GM23338 (cell line): ENCODE data around the gene GRIA1. TPM values are rescaled to one million over a fixed set of nuclear protein-coding genes. Genes with fewer than 3 reads are reported as not detected.

Source experiments
- ATAC-seq: fragments of 200-7000 bp; cut with Tn5 transposase; 3 replicates; pipeline ENCODE4 v1.9.1; 2020
- DNase-seq: peaks from one replicate; pipeline ENCODE4 v3.0.0-alpha.2; 2015; ENCODE audit warnings: low spot score
- H2AFZ ChIP-seq: fragments of 200-600 bp; sonication (generic); 2 replicates; pipeline ENCODE4 v1.8.0; 2016; ENCODE audit warnings: antibody characterized with exemption, mild to moderate bottlenecking, moderate library complexity
- H3F3A ChIP-seq: fragments of 200-600 bp; sonication (generic); replicated peaks from 2 replicates; pipeline ENCODE4 v1.8.0; 2017; ENCODE audit warnings: antibody characterized with exemption, mixed run types, low read depth
- H3K27ac ChIP-seq: fragments of 200-600 bp; sonication (generic); 2 replicates; pipeline ENCODE4 v1.6.1; 2016; ENCODE audit warnings: low read depth
- H3K27me3 ChIP-seq: fragments of 200-600 bp; sonication (generic); 2 replicates; pipeline ENCODE4 v1.8.0; 2016; ENCODE audit warnings: mild to moderate bottlenecking, mixed run types, moderate library complexity; ENCODE audit not compliant: insufficient read depth
- H3K36me3 ChIP-seq: fragments of 200-600 bp; sonication (generic); 2 replicates; pipeline ENCODE4 v1.8.0; 2016; ENCODE audit warnings: mild to moderate bottlenecking; ENCODE audit not compliant: insufficient read depth
- H3K4me1 ChIP-seq: fragments of 200-600 bp; sonication (generic); 2 replicates; pipeline ENCODE4 v1.8.0; 2016; ENCODE audit warnings: mild to moderate bottlenecking, moderate library complexity; ENCODE audit not compliant: insufficient read depth
- H3K4me2 ChIP-seq: fragments of 200-600 bp; sonication (generic); 2 replicates; pipeline ENCODE4 v1.7.1; 2017; ENCODE audit warnings: mixed run types
- H3K4me3 ChIP-seq: fragments of 200-600 bp; sonication (generic); 2 replicates; pipeline ENCODE4 v1.6.1; 2016; ENCODE audit warnings: mixed run types
- H3K79me2 ChIP-seq: fragments of 200-600 bp; sonication (generic); replicated peaks from 2 replicates; pipeline ENCODE4 v1.8.0; 2017; ENCODE audit warnings: mild to moderate bottlenecking; ENCODE audit not compliant: insufficient read depth
- H3K9me2 ChIP-seq: fragments of 200-600 bp; sonication (generic); 2 replicates; pipeline ENCODE4 v1.8.0; 2017; ENCODE audit not compliant: insufficient read depth
- H4K20me1 ChIP-seq: fragments of 200-600 bp; sonication (generic); replicated peaks from 2 replicates; pipeline ENCODE4 v1.8.0; 2017; ENCODE audit warnings: mild to moderate bottlenecking; ENCODE audit not compliant: insufficient read depth
- H3K27ac Mint-ChIP-seq: 2 replicates; pipeline ENCODE4 v1.8.0; 2020; ENCODE audit warnings: inconsistent platforms, mild to moderate bottlenecking, moderate library complexity, mixed read lengths
- H3K27me3 Mint-ChIP-seq: 3 replicates; pipeline ENCODE4 v1.8.0; 2022; ENCODE audit warnings: low read depth, mild to moderate bottlenecking, moderate library complexity, mixed read lengths, inconsistent platforms; ENCODE audit not compliant: insufficient read depth, poor library complexity
- H3K36me3 Mint-ChIP-seq: 3 replicates; pipeline ENCODE4 v1.8.0; 2021; ENCODE audit warnings: low read depth, mild to moderate bottlenecking, inconsistent platforms, moderate library complexity, mixed read lengths
- H3K4me1 Mint-ChIP-seq: 3 replicates; pipeline ENCODE4 v1.8.0; 2020; ENCODE audit warnings: mild to moderate bottlenecking, inconsistent platforms, mixed read lengths
- H3K4me3 Mint-ChIP-seq: 3 replicates; pipeline ENCODE4 v1.8.0; 2021; ENCODE audit warnings: moderate library complexity, mild to moderate bottlenecking, inconsistent platforms, mixed read lengths
- H3K9me3 Mint-ChIP-seq: 3 replicates; pipeline ENCODE4 v1.8.0; 2020; ENCODE audit warnings: moderate library complexity, mild to moderate bottlenecking, inconsistent platforms, mixed read lengths
- CREB1 ChIP-seq: fragments of 250-450 bp; sonication (Bioruptor Pico); IDR thresholded peaks from 2 replicates; pipeline ENCODE4 v1.5.0; 2020; ENCODE audit warnings: low read depth, mild to moderate bottlenecking, moderate library complexity
- EZH2 ChIP-seq: fragments of 200-600 bp; sonication (generic); IDR thresholded peaks from one replicate; pipeline ENCODE4 v1.8.0; 2017; ENCODE audit warnings: antibody characterized with exemption, mild to moderate bottlenecking, low read depth; ENCODE audit not compliant: unreplicated experiment
- EZH2phosphoT487 ChIP-seq: fragments of 200-600 bp; sonication (generic); IDR thresholded peaks from one replicate; pipeline ENCODE4 v1.8.1; 2018; ENCODE audit warnings: antibody characterized with exemption; ENCODE audit not compliant: unreplicated experiment
- JUNB ChIP-seq: IDR thresholded peaks from one replicate; pipeline ENCODE4 v1.6.1; 2016; ENCODE audit warnings: antibody characterized with exemption; ENCODE audit not compliant: unreplicated experiment
- NANOG ChIP-seq: IDR thresholded peaks from 2 replicates; pipeline ENCODE4 v1.6.1; 2016; ENCODE audit warnings: antibody characterized with exemption, borderline replicate concordance
- POLR2AphosphoS5 ChIP-seq: IDR thresholded peaks from 2 replicates; pipeline ENCODE4 v1.6.1; 2016; ENCODE audit warnings: antibody characterized with exemption, low read depth
- REST ChIP-seq: IDR thresholded peaks from one replicate; pipeline ENCODE4 v1.6.1; 2018; ENCODE audit warnings: antibody characterized with exemption; ENCODE audit not compliant: unreplicated experiment
- STAT1 ChIP-seq: IDR thresholded peaks from one replicate; pipeline ENCODE4 v1.6.1; 2016; ENCODE audit warnings: antibody characterized with exemption; ENCODE audit not compliant: unreplicated experiment
- ZNF331 ChIP-seq: fragments of 250-450 bp; sonication (Bioruptor Pico); IDR thresholded peaks from 2 replicates; pipeline ENCODE4 v1.5.0; 2020; ENCODE audit warnings: low read depth, mild to moderate bottlenecking, moderate library complexity
- polyA plus RNA-seq: library from polyadenylated mRNA; unstranded; fragments of >200 nt; fragmentation: Nextera tagmentation; extraction: Ambion mirVana; gene quantifications from 2 replicates; pipeline ENCODE4 v1.2.1, GENCODE V29; 2016
- total RNA-seq: library from RNA; depleted of rRNA; stranded (reverse); fragments of >200 nt; shearing (Covaris generic); gene quantifications from 2 replicates; pipeline ENCODE4 v1.2.3, GENCODE V29; 2014
- TF ChIP-seq, protein P1 (sequence below), 2 experiments: fragments of 200-600 bp in 1 of 2; sonication (generic) in 1 of 2; conservative IDR thresholded peaks; 2 replicates each; pipeline versions ENCODE4 v1.5.1 to v1.6.1; 2016 to 2017; ENCODE audit warnings: antibody characterized with exemption in 2 of 2, low read depth in 2 of 2, mild to moderate bottlenecking in 2 of 2, moderate library complexity in 1 of 2
- TF ChIP-seq, protein P2 (sequence below): IDR thresholded peaks from 2 replicates; pipeline ENCODE4 v1.6.1; 2016; ENCODE audit warnings: antibody characterized with exemption

Gene GRIA1
- total and polyA plus RNA-seq, 2 experiments from 2014 or later = 1.0 to 1.7 TPM

DNA sequence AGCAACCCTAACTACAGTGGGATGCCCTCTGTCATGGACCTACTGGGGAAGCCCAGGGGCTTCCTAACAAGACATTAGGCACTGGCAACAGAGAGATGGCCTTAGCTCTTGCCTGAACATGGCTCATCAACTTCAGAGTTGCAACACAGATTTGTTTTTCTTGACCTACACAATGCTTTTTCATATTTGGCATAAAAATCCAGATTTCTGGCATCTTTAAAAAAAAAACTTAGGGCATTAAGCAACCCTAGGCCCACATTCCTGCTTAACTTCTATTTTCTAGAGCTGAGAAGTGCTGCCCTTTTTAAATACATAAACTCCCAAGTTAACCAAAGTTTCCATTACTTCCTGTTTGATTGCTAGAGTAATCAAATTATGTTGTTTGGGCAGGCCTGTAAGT is 8.0 kb downstream of the GRIA1 start:
- Mint-ChIP-seq H3K27ac (no peak overlapping the region), H3K9me3 (no peaks in the 10 kb centered on the region), H3K4me1 (peaks cover 3% of the 10 kb centered on the region; the same call in 1 of the 3 replicates), H3K36me3 (no peaks in the 10 kb centered on the region), H3K4me3 (no peak overlapping the region), H3K27me3 (no peaks in the 10 kb centered on the region)
- Histone ChIP-seq H3K36me3 (no peaks in the 10 kb centered on the region), H3K79me2 (no peaks in the 10 kb centered on the region; the same call in 1 of the 2 replicates), H3K9me2 (no peaks in the 10 kb centered on the region), H3F3A (no peaks in the 10 kb centered on the region), H2AFZ (no peak overlapping the region), H3K27ac (no peak overlapping the region), H3K4me3 (no peak overlapping the region), H3K4me1 (no peaks in the 10 kb centered on the region), H4K20me1 (no peaks in the 10 kb centered on the region), H3K4me2 (no peak overlapping the region), H3K27me3 (no peaks in the 10 kb centered on the region)
- no peak for ATAC-seq
- DNase-seq = no peak
- TF ChIP-seq JUNB = no peak

DNA sequence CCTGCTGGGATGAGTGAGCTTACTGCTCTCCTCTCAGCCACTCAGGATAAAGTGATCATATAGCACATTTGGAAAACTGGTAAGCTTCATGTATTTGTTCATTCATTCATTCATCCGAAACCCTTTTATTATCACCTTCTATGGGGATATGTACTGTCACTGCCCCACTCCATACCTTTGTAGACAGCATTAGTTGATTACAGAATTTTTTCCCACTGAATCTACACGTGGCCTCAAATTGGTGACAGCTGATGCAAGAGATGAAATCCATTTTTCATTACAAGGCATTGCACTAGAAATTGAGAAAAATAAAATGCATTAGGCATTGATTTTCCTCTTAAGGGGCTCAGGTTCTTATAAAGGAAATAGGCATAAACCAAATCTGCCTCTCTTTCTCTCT is 9.7 kb downstream of the GRIA1 start:
- Histone ChIP-seq H3K4me2 (no peak overlapping the region), H3K4me1 (no peaks in the 10 kb centered on the region), H3K27me3 (no peaks in the 10 kb centered on the region), H3K36me3 (no peaks in the 10 kb centered on the region), H3K9me2 (0 out of 2 replicates have a peak, but pooled peaks cover 6% of the 10 kb centered on the region), H3F3A (no peaks in the 10 kb centered on the region), H3K79me2 (no peaks in the 10 kb centered on the region; the same call in 1 of the 2 replicates), H3K27ac (no peak overlapping the region), H3K4me3 (no peak overlapping the region), H4K20me1 (no peaks in the 10 kb centered on the region), H2AFZ (no peak overlapping the region)
- H3K36me3 Mint-ChIP-seq = no peaks in the 10 kb centered on the region
- ATAC-seq (no peak), DNase-seq (no peak)
- peaks cover 3% of the 10 kb centered on the region; the same call in 1 of the 3 replicates for H3K4me1 Mint-ChIP-seq
- no peak overlapping the region for H3K4me3 Mint-ChIP-seq
- H3K9me3 Mint-ChIP-seq = no peaks in the 10 kb centered on the region
- no peaks in the 10 kb centered on the region for H3K27me3 Mint-ChIP-seq
- H3K27ac Mint-ChIP-seq = no peak overlapping the region
- TF ChIP-seq, protein P1, sequence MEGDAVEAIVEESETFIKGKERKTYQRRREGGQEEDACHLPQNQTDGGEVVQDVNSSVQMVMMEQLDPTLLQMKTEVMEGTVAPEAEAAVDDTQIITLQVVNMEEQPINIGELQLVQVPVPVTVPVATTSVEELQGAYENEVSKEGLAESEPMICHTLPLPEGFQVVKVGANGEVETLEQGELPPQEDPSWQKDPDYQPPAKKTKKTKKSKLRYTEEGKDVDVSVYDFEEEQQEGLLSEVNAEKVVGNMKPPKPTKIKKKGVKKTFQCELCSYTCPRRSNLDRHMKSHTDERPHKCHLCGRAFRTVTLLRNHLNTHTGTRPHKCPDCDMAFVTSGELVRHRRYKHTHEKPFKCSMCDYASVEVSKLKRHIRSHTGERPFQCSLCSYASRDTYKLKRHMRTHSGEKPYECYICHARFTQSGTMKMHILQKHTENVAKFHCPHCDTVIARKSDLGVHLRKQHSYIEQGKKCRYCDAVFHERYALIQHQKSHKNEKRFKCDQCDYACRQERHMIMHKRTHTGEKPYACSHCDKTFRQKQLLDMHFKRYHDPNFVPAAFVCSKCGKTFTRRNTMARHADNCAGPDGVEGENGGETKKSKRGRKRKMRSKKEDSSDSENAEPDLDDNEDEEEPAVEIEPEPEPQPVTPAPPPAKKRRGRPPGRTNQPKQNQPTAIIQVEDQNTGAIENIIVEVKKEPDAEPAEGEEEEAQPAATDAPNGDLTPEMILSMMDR (conservative IDR thresholded peaks at IDR 0.05; ENCODE audit: low read depth in 2 of 2) = no peak
- TF ChIP-seq STAT1 (no peak), NANOG (no peak), CREB1 (no peak), REST (no peak), JUNB (no peak), EZH2 (no peak), EZH2phosphoT487 (no peak), POLR2AphosphoS5 (no peak), ZNF331 (CRISPR knock-in tag) (no peak)
- TF ChIP-seq, protein P2, sequence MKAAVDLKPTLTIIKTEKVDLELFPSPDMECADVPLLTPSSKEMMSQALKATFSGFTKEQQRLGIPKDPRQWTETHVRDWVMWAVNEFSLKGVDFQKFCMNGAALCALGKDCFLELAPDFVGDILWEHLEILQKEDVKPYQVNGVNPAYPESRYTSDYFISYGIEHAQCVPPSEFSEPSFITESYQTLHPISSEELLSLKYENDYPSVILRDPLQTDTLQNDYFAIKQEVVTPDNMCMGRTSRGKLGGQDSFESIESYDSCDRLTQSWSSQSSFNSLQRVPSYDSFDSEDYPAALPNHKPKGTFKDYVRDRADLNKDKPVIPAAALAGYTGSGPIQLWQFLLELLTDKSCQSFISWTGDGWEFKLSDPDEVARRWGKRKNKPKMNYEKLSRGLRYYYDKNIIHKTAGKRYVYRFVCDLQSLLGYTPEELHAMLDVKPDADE = no peak
